CD4-positive, alpha-beta memory T cell (primary cell): ENCODE measurements around the gene RNF130. TPM values are rescaled to one million over a fixed set of nuclear protein-coding genes. Genes with fewer than 3 reads are reported as not detected.

Source experiments
- CTCF ChIA-PET: fragments of 350-600 bp; sonication (Branson Sonifier 250); formaldehyde crosslinking; loops from one replicate; lab custom pipeline; 2021; ENCODE audit warnings: inconsistent platforms; ENCODE audit not compliant: partially characterized antibody; lab: Charles Lee
- POLR2A ChIA-PET: fragments of 350-600 bp; sonication (Branson Sonifier 250); formaldehyde crosslinking; loops from one replicate; lab custom pipeline; 2021; ENCODE audit not compliant: partially characterized antibody; lab: Charles Lee
- DNase-seq, 5 donors: peaks; one replicate each; pipeline versions ENCODE4 v3.0.0 to v3.0.0-alpha.2; 2020 to 2022; ENCODE audit warnings: mixed read lengths in 1 of 5
- H3K27ac ChIP-seq: one replicate; pipeline ENCODE4 v1.7.0; 2013; ENCODE audit warnings: low read depth, low read length
- H3K27me3 ChIP-seq: 2 replicates; pipeline ENCODE4 v1.7.0; 2013; ENCODE audit warnings: mild to moderate bottlenecking, low read length, moderate library complexity; ENCODE audit not compliant: insufficient read depth
- H3K36me3 ChIP-seq: 2 replicates; pipeline ENCODE4 v1.7.0; 2013; ENCODE audit warnings: mild to moderate bottlenecking, low read length, moderate library complexity; ENCODE audit not compliant: insufficient read depth
- H3K4me1 ChIP-seq: 2 replicates; pipeline ENCODE4 v1.7.0; 2013; ENCODE audit warnings: mild to moderate bottlenecking, low read length, moderate library complexity; ENCODE audit not compliant: insufficient read depth
- H3K4me3 ChIP-seq, 2 donors: one replicate each; pipeline ENCODE4 v1.7.0; 2013; ENCODE audit warnings: low read length in 2 of 2, mild to moderate bottlenecking in 1 of 2
- H3K9me3 ChIP-seq, 2 donors: one replicate each; pipeline ENCODE4 v1.7.0; 2013; ENCODE audit warnings: low read length in 2 of 2, control low read depth in 1 of 2; ENCODE audit not compliant: control insufficient read depth in 1 of 2
- H3K27ac Mint-ChIP-seq, 7 donors: one replicate each; pipeline ENCODE4 v1.8.0; 2020 to 2021; ENCODE audit warnings: mixed read lengths in 7 of 7, mild to moderate bottlenecking in 6 of 7, inconsistent platforms in 3 of 7, moderate library complexity in 3 of 7
- H3K27me3 Mint-ChIP-seq, 2 donors: one replicate each; pipeline ENCODE4 v1.8.0; 2020 to 2021; ENCODE audit warnings: mixed read lengths in 2 of 2
- H3K36me3 Mint-ChIP-seq, 2 donors: one replicate each; pipeline ENCODE4 v1.8.0; 2020 to 2021; ENCODE audit warnings: mixed read lengths in 2 of 2, inconsistent platforms in 1 of 2, mild to moderate bottlenecking in 1 of 2
- H3K4me1 Mint-ChIP-seq, 4 donors: one replicate each; pipeline ENCODE4 v1.8.0; 2020 to 2021; ENCODE audit warnings: mixed read lengths in 4 of 4, mild to moderate bottlenecking in 1 of 4
- H3K4me3 Mint-ChIP-seq, 8 donors: one replicate each; pipeline ENCODE4 v1.8.0; 2020 to 2021; ENCODE audit warnings: mixed read lengths in 8 of 8, mild to moderate bottlenecking in 7 of 8, moderate library complexity in 6 of 8, inconsistent platforms in 3 of 8
- H3K9me3 Mint-ChIP-seq, 8 donors: one replicate each; pipeline ENCODE4 v1.8.0; 2020 to 2021; ENCODE audit warnings: mixed read lengths in 8 of 8, mild to moderate bottlenecking in 5 of 8, inconsistent platforms in 3 of 8, moderate library complexity in 1 of 8
- intact Hi-C: fragments of 100-400 bp; cut with micrococcal nuclease; formaldehyde crosslinking; loops from one replicate; pipeline ENCODE4 v1.15.1; 2023
- polyA plus RNA-seq, 2 donors: library from polyadenylated mRNA; unstranded; fragments of 300-500 nt; fragmentation: Illumina TruSeq; gene quantifications; one replicate each; pipeline ENCODE4 v1.2.3, GENCODE V29; 2021
- total RNA-seq, 2 experiments: library from RNA; stranded (reverse); gene quantifications; one replicate each; pipeline ENCODE4 v1.2.3, GENCODE V29; 2021

RNF130 gene
- total and polyA plus RNA-seq, 4 experiments from 2014 or later = 16.8 to 21.2 (median 18.0) TPM

- no peak overlapping the region for H3K4me3 Mint-ChIP-seq
- H3K4me1 Mint-ChIP-seq = no peaks in the 10 kb centered on the region
- no peaks in the 10 kb centered on the region for H3K36me3 ChIP-seq
- intact Hi-C loops = no loop called here
- H3K4me3 ChIP-seq = no peak overlapping the region
- H3K4me1 ChIP-seq = no peaks in the 10 kb centered on the region
- no peak overlapping the region for H3K27ac Mint-ChIP-seq
- H3K27me3 ChIP-seq = no peaks in the 10 kb centered on the region
- no peaks in the 10 kb centered on the region for H3K27me3 Mint-ChIP-seq
- H3K36me3 Mint-ChIP-seq = no peaks in the 10 kb centered on the region
- ChIA-PET CTCF (no interaction called here), POLR2A (no interaction called here)
- no peak overlapping the region for H3K27ac ChIP-seq
- no peak for DNase-seq
- peaks cover 0 to 1% (median 0%) of the 10 kb centered on the region in 8 donors for H3K9me3 Mint-ChIP-seq
- H3K9me3 ChIP-seq = no peaks in the 10 kb centered on the region
Measured at GRCh38 chr5:180116077-180116999, 44.8 kb upstream of the RNF130 start.

GRCh38 chr5:180115326-180116076, 43.9 kb upstream of the RNF130 start:
- no peak overlapping the region for H3K27ac ChIP-seq

GRCh38 chr5:180114304-180115003, 42.9 kb upstream of the RNF130 start:
- H3K27me3 Mint-ChIP-seq = peaks cover 0 to 1% of the 10 kb centered on the region in 2 donors
- H3K4me3 Mint-ChIP-seq = no peak overlapping the region
- ChIA-PET POLR2A (no interaction called here), CTCF (no interaction called here)
- no peaks in the 10 kb centered on the region for H3K27me3 ChIP-seq
- H3K9me3 ChIP-seq = no peaks in the 10 kb centered on the region
- no peaks in the 10 kb centered on the region for H3K4me1 Mint-ChIP-seq
- H3K4me3 ChIP-seq = no peak overlapping the region
- H3K36me3 Mint-ChIP-seq = no peaks in the 10 kb centered on the region
- H3K4me1 ChIP-seq = no peaks in the 10 kb centered on the region
- intact Hi-C loops = no loop called here
- DNase-seq = no peak
- H3K9me3 Mint-ChIP-seq = peaks cover 0 to 3% (median 0%) of the 10 kb centered on the region in 8 donors
- no peak overlapping the region for H3K27ac Mint-ChIP-seq
- no peaks in the 10 kb centered on the region for H3K36me3 ChIP-seq
- H3K27ac ChIP-seq = no peak overlapping the region

More at GRCh38 chr5:180115326-180116076, 43.9 kb upstream of the RNF130 start:
- H3K4me1 ChIP-seq = no peaks in the 10 kb centered on the region
- ChIA-PET CTCF (no interaction called here), POLR2A (no interaction called here)
- H3K9me3 ChIP-seq = no peaks in the 10 kb centered on the region
- Mint-ChIP-seq H3K4me3 (no peak overlapping the region), H3K27ac (no peak overlapping the region), H3K4me1 (no peaks in the 10 kb centered on the region), H3K27me3 (no peaks in the 10 kb centered on the region), H3K36me3 (no peaks in the 10 kb centered on the region), H3K9me3 (peaks cover 0 to 1% (median 0%) of the 10 kb centered on the region in 8 donors)
- no peak overlapping the region for H3K4me3 ChIP-seq
- no peaks in the 10 kb centered on the region for H3K36me3 ChIP-seq
- no peaks in the 10 kb centered on the region for H3K27me3 ChIP-seq
- DNase-seq = no peak
- intact Hi-C loops = no loop called here

DNA sequence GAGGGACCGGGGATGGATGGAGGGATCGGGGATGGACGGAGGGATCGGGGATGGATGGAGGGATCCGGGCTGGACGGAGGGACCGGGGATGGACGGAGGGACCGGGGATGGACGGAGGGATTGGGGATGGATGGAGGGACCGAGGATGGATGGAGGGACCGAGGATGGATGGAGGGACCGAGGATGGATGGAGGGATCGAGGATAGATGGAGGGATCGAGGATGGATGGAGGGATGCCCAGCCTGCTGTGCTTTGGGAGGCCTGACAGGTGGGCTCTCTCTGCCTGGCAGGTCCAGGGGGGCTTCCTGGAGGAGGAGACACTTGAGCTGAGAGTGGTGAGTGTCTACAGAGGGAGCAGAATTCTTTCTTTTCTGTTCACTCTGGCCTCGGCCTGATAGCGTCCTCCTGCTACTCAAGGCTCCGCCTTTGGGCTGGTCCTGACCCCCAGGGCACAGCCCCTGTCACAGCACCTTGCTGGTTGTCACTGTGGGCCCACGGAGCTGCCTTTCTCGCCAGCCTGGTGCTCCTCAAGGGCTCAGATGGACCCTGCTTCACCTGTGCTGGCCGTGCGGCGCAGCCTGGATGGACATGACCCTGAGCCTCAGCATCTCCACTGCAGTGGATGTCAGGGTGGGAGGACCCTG, 42.2 kb upstream of the RNF130 start:
- no peak overlapping the region for H3K27ac Mint-ChIP-seq
- no peaks in the 10 kb centered on the region for H3K36me3 Mint-ChIP-seq
- H3K27me3 Mint-ChIP-seq = peaks cover 0 to 2% of the 10 kb centered on the region in 2 donors
- ChIA-PET POLR2A (no interaction called here), CTCF (no interaction called here)
- intact Hi-C loops = no loop called here
- no peak overlapping the region for H3K4me3 ChIP-seq
- DNase-seq = no peak
- no peak overlapping the region for H3K27ac ChIP-seq
- H3K4me3 Mint-ChIP-seq = no peak overlapping the region
- H3K9me3 Mint-ChIP-seq = peaks cover 0 to 3% (median 0%) of the 10 kb centered on the region in 8 donors
- no peaks in the 10 kb centered on the region for H3K4me1 ChIP-seq
- no peaks in the 10 kb centered on the region for H3K27me3 ChIP-seq
- H3K36me3 ChIP-seq = no peaks in the 10 kb centered on the region
- H3K9me3 ChIP-seq = no peaks in the 10 kb centered on the region
- no peaks in the 10 kb centered on the region for H3K4me1 Mint-ChIP-seq

- no peak overlapping the region for H3K4me3 ChIP-seq
- H3K27me3 Mint-ChIP-seq = peaks cover 0 to 5% of the 10 kb centered on the region in 2 donors
- POLR2A ChIA-PET = no interaction called here
- intact Hi-C loops = no loop called here
- H3K27me3 ChIP-seq = no peaks in the 10 kb centered on the region
- peaks cover 0 to 13% (median 10%) of the 10 kb centered on the region in 8 donors for H3K9me3 Mint-ChIP-seq
- no peaks in the 10 kb centered on the region for H3K9me3 ChIP-seq
- no peaks in the 10 kb centered on the region for H3K4me1 ChIP-seq
- H3K4me1 Mint-ChIP-seq = no peaks in the 10 kb centered on the region
- CTCF ChIA-PET = no interaction called here
- no peak for DNase-seq
- H3K4me3 Mint-ChIP-seq = no peak overlapping the region
- H3K36me3 Mint-ChIP-seq = no peaks in the 10 kb centered on the region
- no peak overlapping the region for H3K27ac ChIP-seq
- no peak overlapping the region for H3K27ac Mint-ChIP-seq
- H3K36me3 ChIP-seq = no peaks in the 10 kb centered on the region
Measured at GRCh38 chr5:180112181-180112861, 40.8 kb upstream of the RNF130 start.

GRCh38 chr5:180111273-180112002, 39.9 kb upstream of the RNF130 start:
- H3K36me3 ChIP-seq = no peaks in the 10 kb centered on the region
- peaks cover 6 to 7% of the 10 kb centered on the region in 2 donors for H3K27me3 Mint-ChIP-seq
- H3K27me3 ChIP-seq = no peaks in the 10 kb centered on the region
- no peak overlapping the region for H3K27ac ChIP-seq
- no peaks in the 10 kb centered on the region for H3K4me1 ChIP-seq
- peaks cover 0 to 4% of the 10 kb centered on the region in 2 donors for H3K36me3 Mint-ChIP-seq
- H3K4me1 Mint-ChIP-seq = no peaks in the 10 kb centered on the region
- H3K27ac Mint-ChIP-seq = no peak overlapping the region
- POLR2A ChIA-PET = no interaction called here
- no peak overlapping the region for H3K4me3 Mint-ChIP-seq
- peaks cover 3 to 22% (median 18%) of the 10 kb centered on the region in 8 donors for H3K9me3 Mint-ChIP-seq
- DNase-seq = no peak
- CTCF ChIA-PET = no interaction called here
- H3K9me3 ChIP-seq = no peaks in the 10 kb centered on the region
- intact Hi-C loops = no loop called here
- no peak overlapping the region for H3K4me3 ChIP-seq
